ENCODE data around the gene BCL2L1.
"Not testable (repeated sequence)": the region's sequence is repeated elsewhere in the genome, so short reads cannot be mapped to it uniquely, and the experiment has no call there.

BCL2L1 gene

DNA sequence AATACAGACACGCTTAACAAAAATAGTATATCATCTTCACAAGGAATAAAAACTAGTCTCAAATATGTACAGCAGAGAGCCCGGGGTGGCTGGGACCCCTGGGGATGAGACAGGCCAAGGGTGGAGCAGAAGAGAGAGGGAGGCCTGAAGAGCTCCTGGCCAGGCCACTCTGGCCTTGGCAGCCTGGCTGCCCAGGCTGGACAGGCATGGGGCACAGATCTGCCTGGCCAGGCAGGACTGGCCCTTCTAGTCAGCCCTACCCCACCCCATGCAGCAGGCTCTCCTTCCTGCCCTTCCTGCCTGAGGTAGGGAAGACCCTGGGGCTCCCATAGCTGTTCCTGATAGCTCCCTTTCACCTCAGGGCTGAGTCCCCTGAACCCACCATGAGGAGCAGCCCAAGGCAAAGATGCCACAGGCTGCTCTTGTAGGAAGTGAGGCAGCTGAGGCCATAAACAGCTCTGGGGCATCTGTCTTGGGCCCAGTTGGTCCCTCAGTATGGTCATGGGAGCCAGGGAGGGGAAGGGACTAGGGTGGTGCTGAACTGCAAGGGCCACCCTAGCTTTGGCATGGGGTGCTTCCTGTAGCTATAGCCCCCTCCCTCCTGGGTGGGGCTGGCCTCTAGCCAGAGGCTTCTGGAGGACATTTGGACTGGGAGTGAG is 57.8 kb downstream of the BCL2L1 start:
- Histone ChIP-seq H3K36me3 (ENCODE audit: insufficient read depth, low read length) (peaks cover 23% of the 10 kb centered on the region), H3K4me1 (ENCODE audit: insufficient read depth, low read length) (peaks cover 20% of the 10 kb centered on the region), H3K27me3 (ENCODE audit: insufficient read depth, low read length) (no peaks in the 10 kb centered on the region), H3K9me3 (ENCODE audit: low read length) (no peaks in the 10 kb centered on the region), H3K4me3 (ENCODE audit: low read length) (no peak overlapping the region), H2AFZ (ENCODE audit: low read depth, low read length) (no peak overlapping the region)

DNA sequence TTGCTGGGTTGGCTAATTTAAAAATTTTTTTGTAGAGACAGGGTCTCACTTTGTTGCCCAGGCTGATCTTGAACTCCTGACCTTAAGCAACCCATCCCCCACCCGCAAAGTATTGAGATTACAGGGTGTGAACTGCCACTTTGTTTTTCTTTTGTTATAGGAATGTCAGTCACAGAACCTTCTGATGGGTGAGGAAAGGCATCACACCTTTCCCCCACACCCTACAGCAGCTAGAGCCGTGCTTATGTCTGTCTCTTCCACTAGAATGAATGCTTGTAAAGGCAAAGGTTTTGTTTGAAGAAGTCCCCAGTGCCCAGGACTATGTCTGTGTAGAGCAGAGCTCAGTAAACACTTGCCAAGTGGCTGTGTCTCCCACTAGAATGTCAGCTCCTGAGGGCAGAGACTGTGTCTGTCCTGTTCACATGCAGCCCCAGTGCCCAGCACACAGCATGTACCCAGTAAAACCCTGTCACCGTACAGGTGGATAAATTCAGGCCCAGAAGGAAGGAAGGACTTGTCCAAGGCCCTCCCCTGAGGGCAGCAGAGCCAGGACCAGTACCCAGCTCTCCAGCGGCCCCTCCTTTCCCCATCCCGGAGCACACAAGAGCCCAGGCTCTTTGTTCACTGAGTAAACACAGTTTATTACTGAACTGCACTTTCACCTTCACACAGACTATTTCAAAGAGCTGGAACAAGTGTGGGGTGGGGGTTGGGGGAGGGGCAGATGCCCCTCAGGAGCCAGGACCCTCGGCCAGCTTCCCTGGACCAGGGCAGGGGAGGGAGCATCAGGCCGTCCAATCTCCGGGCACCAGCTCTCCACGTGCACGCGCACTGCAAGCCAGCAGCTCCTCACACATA is 58.6 kb downstream of the BCL2L1 start:
- Histone ChIP-seq H3K36me3 (ENCODE audit: insufficient read depth, low read length) (peaks cover 23% of the 10 kb centered on the region), H3K9me3 (ENCODE audit: low read length) (no peaks in the 10 kb centered on the region), H3K27me3 (ENCODE audit: insufficient read depth, low read length) (no peaks in the 10 kb centered on the region), H3K4me1 (ENCODE audit: insufficient read depth, low read length) (peaks cover 20% of the 10 kb centered on the region), H2AFZ (ENCODE audit: low read depth, low read length) (no peak overlapping the region), H3K4me3 (ENCODE audit: low read length) (no peak overlapping the region)

DNA sequence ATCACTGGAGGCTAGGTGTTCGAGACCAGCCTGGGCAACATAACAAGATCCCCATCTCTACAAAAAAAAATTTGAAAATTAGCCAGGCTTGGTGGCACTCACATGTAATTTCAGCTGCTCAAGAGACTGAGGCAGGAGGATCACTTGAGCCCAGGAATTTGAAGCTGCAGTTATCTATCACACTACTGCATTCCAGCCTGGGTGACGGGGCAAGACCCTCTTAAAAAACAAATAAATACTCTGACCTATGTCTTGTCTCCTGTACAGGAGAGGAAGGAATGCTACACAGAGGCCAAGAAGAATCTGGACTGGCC is 59.2 kb downstream of the BCL2L1 start:
- Histone ChIP-seq H2AFZ (ENCODE audit: low read depth, low read length) (no peak overlapping the region), H3K4me3 (ENCODE audit: low read length) (no peak overlapping the region), H3K9me3 (ENCODE audit: low read length) (no peaks in the 10 kb centered on the region), H3K4me1 (ENCODE audit: insufficient read depth, low read length) (peaks cover 20% of the 10 kb centered on the region), H3K27me3 (ENCODE audit: insufficient read depth, low read length) (no peaks in the 10 kb centered on the region), H3K36me3 (ENCODE audit: insufficient read depth, low read length) (peaks cover 23% of the 10 kb centered on the region)

DNA sequence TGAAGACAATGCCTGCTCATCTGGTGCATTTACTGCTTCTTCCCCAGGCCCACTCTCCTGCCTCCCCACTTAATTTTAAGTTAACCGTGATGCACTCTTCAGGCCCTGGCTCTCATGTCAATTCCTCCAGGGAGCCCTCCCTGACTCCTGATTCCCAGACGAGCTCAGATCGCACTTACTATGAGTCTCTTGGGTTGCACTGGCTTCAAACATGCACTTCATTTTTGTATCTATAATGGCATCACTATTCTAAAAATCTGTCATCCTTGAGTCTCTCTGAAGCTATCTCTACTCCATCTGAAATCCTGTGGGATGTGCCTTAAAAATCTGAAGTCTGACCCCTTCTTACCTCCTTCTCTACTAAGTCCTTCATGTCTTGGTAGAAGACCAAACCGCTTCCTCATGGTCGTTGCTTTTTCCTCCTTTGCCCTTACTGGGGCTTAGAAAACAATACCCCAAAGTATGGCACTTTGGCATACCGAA is 60.3 kb downstream of the BCL2L1 start:
- Histone ChIP-seq H3K4me1 (ENCODE audit: insufficient read depth, low read length) (peaks cover 20% of the 10 kb centered on the region), H3K36me3 (ENCODE audit: insufficient read depth, low read length) (peaks cover 21% of the 10 kb centered on the region), H3K9me3 (ENCODE audit: low read length) (no peaks in the 10 kb centered on the region), H3K27me3 (ENCODE audit: insufficient read depth, low read length) (no peaks in the 10 kb centered on the region), H3K4me3 (ENCODE audit: low read length) (no peak overlapping the region), H2AFZ (ENCODE audit: low read depth, low read length) (no peak overlapping the region)

DNA sequence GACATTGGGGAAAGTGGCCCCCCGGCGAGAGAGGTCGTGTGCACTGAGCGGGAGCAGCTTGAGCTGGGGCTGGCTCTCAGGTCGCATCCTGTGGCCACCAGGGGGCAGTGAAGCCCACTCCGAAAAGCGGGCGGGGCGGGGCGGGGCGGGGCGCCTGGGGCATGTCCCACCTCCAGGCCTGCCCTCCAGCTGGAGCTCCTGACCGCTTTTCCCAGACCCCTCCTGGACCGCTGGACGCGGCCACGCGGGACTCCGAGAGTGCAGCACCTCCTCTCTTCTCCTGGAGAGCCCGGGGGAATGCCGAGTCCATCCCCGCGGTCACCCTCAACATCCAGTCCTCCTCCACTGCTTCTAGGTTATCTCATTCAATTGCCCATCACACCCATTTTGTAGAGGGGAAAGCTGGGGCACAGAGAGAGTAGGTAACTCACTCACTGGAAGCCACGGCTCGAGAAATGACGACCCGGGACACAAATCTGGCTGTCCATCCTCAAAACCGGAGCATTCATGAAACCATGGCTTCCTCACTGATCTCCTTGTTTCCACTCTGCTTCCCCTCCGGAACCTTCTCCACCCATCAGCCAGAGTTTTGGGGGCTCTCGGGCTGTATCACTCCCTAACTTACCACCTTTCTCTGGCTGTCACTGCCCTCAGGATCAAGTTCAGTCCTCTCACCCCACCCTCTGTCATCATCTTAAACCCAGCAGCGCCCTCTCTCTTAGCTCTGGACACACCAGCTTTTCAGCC is 60.9 kb downstream of the BCL2L1 start:
- Histone ChIP-seq H2AFZ (ENCODE audit: low read depth, low read length) (no peak overlapping the region), H3K27me3 (ENCODE audit: insufficient read depth, low read length) (no peaks in the 10 kb centered on the region), H3K4me1 (ENCODE audit: insufficient read depth, low read length) (peaks cover 20% of the 10 kb centered on the region), H3K4me3 (ENCODE audit: low read length) (peak overlapping the region; percentile 14), H3K36me3 (ENCODE audit: insufficient read depth, low read length) (peaks cover 19% of the 10 kb centered on the region), H3K9me3 (ENCODE audit: low read length) (no peaks in the 10 kb centered on the region)

DNA sequence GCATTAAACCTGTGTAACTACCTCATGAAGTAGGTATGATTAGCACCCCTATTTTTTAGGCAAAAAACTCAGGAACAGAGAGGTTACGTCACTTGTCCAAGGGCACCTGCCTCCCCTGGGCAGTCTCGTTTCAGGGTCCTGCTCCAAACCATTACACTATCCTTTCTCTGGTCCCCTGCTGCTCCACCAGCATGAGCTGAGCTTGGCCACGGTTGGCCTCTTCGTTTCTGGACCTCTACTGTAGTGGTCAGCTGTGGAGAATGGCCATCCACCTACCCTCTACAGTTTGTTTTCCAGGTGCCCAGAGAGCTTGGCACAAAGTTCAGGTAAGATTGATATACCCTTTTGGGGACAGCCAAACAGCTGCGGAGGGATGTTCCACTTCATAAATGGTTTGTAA is 68.1 kb downstream of the BCL2L1 start:
- H2AFZ ChIP-seq (ENCODE audit: low read depth, low read length), result no peak overlapping the region
- no peaks in the 10 kb centered on the region for H3K27me3 ChIP-seq (ENCODE audit: insufficient read depth, low read length)
- H3K4me3 ChIP-seq (ENCODE audit: low read length), result no peak overlapping the region
- no peaks in the 10 kb centered on the region for H3K4me1 ChIP-seq (ENCODE audit: insufficient read depth, low read length)
- no peaks in the 10 kb centered on the region for H3K36me3 ChIP-seq (ENCODE audit: insufficient read depth, low read length)
- H3K9me3 ChIP-seq (ENCODE audit: low read length), result no peaks in the 10 kb centered on the region

DNA sequence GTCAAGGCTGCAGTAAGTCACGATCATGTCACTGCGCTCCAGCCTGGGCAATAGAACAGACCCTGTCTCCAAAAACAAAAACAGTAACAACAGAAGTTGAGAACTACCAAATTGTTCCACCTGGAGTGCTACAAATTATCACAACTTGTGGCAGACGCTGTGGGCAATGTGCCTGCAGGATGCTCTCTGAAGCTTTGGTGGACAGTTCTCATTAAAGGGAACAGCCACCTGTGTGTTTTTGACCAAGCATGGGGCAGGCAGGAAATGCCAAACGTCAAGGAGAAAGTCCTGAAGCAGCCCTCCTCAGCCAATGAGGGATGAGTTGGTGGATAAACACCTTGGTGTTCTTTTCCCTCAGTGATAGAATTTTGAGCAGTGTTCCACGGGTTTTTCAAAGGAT is 69.1 kb downstream of the BCL2L1 start:
- Histone ChIP-seq H2AFZ (ENCODE audit: low read depth, low read length) (no peak overlapping the region), H3K4me3 (ENCODE audit: low read length) (no peak overlapping the region), H3K27me3 (ENCODE audit: insufficient read depth, low read length) (no peaks in the 10 kb centered on the region), H3K4me1 (ENCODE audit: insufficient read depth, low read length) (no peaks in the 10 kb centered on the region), H3K36me3 (ENCODE audit: insufficient read depth, low read length) (no peaks in the 10 kb centered on the region), H3K9me3 (ENCODE audit: low read length) (no peaks in the 10 kb centered on the region)

DNA sequence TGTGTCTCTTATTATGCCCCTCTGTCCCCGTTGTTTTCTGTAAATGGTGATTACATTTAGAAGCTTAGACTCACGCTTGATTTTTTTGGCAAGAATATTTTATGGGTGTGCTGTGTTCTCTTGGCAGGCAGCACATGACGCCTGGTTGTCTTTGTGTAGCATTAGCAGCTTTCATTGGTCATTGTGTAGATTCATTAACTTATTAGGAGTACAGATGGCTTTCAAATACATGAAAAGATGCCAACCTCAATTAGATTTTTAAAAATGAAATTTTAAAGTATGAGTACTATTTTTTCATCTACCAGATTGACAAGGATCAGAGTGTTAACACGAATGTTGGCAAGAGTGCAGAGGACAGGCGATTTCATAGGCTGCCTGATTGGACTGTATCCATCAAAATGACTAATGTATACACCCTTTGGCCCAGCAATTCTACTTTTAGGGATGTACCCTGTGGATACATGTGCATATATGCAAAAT is 69.7 kb downstream of the BCL2L1 start:
- H2AFZ ChIP-seq (ENCODE audit: low read depth, low read length), result no peak overlapping the region
- H3K27me3 ChIP-seq (ENCODE audit: insufficient read depth, low read length), result no peaks in the 10 kb centered on the region
- H3K4me1 ChIP-seq (ENCODE audit: insufficient read depth, low read length), result no peaks in the 10 kb centered on the region
- H3K4me3 ChIP-seq (ENCODE audit: low read length), result no peak overlapping the region
- H3K9me3 ChIP-seq (ENCODE audit: low read length), result no peaks in the 10 kb centered on the region
- no peaks in the 10 kb centered on the region for H3K36me3 ChIP-seq (ENCODE audit: insufficient read depth, low read length)

DNA sequence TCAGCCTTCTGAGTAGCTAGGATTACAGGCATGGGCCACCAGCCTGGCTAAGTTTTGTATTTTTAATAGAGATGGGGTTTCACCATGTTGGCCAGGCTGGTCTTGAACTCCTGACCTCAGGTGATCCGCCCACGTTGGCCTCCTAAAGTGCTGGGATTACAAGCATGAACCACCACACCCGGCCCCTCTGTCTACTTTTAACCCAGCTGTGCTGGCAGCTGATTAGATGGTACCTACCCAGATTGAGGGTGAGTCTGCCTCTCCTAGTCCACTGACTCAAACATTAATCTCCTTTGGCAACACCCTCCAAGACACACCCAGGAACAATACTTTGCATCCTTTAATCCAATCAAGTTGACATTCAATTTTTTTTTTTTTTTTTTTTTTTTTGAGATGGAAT is 74.6 kb downstream of the BCL2L1 start:
- not testable (repeated sequence) for H3K27me3 ChIP-seq (ENCODE audit: insufficient read depth, low read length); H2AFZ ChIP-seq (ENCODE audit: low read depth, low read length); H3K4me3 ChIP-seq (ENCODE audit: low read length); H3K9me3 ChIP-seq (ENCODE audit: low read length); H3K36me3 ChIP-seq (ENCODE audit: insufficient read depth, low read length); H3K4me1 ChIP-seq (ENCODE audit: insufficient read depth, low read length)

DNA sequence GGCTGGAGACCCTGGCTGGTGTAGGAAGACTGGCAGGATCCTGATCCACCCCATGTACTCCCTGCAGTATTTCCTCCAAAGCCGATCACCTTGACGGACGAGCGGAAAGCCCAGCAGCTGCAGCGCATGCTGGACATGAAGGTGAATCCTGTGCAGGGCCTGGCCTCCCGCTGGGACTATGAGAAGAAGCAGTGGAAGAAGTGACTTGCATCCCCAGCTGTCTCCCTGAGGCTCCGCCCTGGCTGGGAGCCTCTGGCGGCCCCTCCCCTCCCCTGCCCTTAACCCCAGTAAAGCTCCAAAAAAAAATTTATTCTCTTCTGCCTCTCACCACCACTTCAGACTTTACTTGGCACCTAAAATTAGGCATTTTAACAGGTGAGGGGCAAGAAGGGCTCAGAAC is 78.0 kb downstream of the BCL2L1 start:
- H2AFZ ChIP-seq (ENCODE audit: low read depth, low read length), result no peak overlapping the region
- H3K4me3 ChIP-seq (ENCODE audit: low read length), result no peak overlapping the region
- no peaks in the 10 kb centered on the region for H3K27me3 ChIP-seq (ENCODE audit: insufficient read depth, low read length)
- no peaks in the 10 kb centered on the region for H3K4me1 ChIP-seq (ENCODE audit: insufficient read depth, low read length)
- no peaks in the 10 kb centered on the region for H3K36me3 ChIP-seq (ENCODE audit: insufficient read depth, low read length)
- H3K9me3 ChIP-seq (ENCODE audit: low read length), result no peaks in the 10 kb centered on the region

DNA sequence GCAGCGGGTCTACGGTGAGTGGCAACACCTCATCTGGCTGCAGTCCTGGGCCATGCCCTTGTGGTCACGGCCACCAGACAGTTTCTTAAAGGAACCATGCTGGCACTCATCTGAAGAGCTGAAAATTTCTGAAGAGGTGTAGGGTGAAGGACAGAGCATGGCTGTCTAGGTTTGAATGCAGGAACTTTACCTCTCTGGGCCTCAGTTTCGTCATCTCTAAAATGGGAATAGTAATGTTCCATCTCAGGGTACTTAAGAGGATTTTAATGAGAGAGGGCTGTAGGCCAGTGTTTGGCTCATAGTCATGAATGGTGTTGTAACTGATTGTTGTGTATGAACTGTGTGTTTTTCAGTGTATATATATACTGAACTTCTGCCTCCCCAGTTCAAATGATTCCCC is 79.1 kb downstream of the BCL2L1 start:
- no peaks in the 10 kb centered on the region for H3K27me3 ChIP-seq (ENCODE audit: insufficient read depth, low read length)
- H3K4me3 ChIP-seq (ENCODE audit: low read length), result no peak overlapping the region
- H3K36me3 ChIP-seq (ENCODE audit: insufficient read depth, low read length), result no peaks in the 10 kb centered on the region
- H3K9me3 ChIP-seq (ENCODE audit: low read length), result no peaks in the 10 kb centered on the region
- no peak overlapping the region for H2AFZ ChIP-seq (ENCODE audit: low read depth, low read length)
- H3K4me1 ChIP-seq (ENCODE audit: insufficient read depth, low read length), result no peaks in the 10 kb centered on the region

DNA sequence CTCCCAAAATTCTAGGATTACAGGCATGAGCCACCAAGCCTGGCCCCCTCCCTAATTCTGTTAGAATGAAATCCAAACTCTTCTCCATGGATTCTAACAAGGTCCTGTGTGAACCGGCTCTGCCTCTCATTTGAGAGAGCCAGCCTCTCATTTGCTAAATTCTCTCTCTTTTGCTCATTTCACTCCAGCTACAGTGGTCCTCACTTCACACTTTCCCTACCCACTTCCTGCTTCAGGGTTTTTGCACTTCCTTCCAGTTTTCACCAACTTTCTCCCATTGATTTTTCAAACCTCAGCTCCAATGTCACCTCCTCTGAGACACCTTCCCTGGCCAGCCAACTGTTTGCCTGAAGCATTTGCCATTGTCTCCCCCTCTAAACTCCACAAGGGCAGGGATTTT is 79.8 kb downstream of the BCL2L1 start:
- Histone ChIP-seq H3K36me3 (ENCODE audit: insufficient read depth, low read length) (no peaks in the 10 kb centered on the region), H2AFZ (ENCODE audit: low read depth, low read length) (no peak overlapping the region), H3K27me3 (ENCODE audit: insufficient read depth, low read length) (no peaks in the 10 kb centered on the region), H3K4me1 (ENCODE audit: insufficient read depth, low read length) (no peaks in the 10 kb centered on the region), H3K9me3 (ENCODE audit: low read length) (no peaks in the 10 kb centered on the region), H3K4me3 (ENCODE audit: low read length) (no peak overlapping the region)

DNA sequence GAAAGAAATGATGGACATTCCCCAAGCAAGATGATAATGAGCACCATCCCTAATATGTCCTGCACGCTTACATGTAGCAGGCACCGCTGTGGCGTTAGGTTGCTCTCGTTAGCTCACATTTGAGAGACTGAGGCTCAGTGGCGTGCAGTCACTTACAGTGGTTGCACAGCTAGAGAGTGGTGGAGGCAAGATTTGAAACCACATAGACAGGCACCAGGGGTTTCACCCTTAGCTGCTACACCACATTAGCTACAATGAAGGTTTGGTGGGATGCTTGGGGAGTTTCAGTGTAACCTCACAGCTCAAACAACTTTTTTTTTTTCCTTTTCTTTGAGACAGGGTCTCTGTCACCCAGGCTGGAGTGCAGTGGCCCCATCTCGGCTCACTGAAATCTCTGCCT is 81.3 kb downstream of the BCL2L1 start:
- Histone ChIP-seq H3K9me3 (ENCODE audit: low read length) (no peaks in the 10 kb centered on the region), H3K4me3 (ENCODE audit: low read length) (no peak overlapping the region), H3K4me1 (ENCODE audit: insufficient read depth, low read length) (no peaks in the 10 kb centered on the region), H3K27me3 (ENCODE audit: insufficient read depth, low read length) (no peaks in the 10 kb centered on the region), H3K36me3 (ENCODE audit: insufficient read depth, low read length) (no peaks in the 10 kb centered on the region), H2AFZ (ENCODE audit: low read depth, low read length) (no peak overlapping the region)
